IMR-90 (cell line): ENCODE measurements around the gene GJB3. TPM values are rescaled to one million over a fixed set of nuclear protein-coding genes. Genes with fewer than 3 reads are reported as not detected.

Experiments
- ATAC-seq: fragments of 200-7000 bp; cut with Tn5 transposase; 2 replicates; pipeline ENCODE4 v1.9.1; 2020; ENCODE audit warnings: low read depth, mild to moderate bottlenecking, moderate library complexity
- BruUV-seq: library from RNA; stranded (reverse); fragments of 400-500 nt; replicated peaks from 2 replicates; lab custom pipeline; 2021; lab: Mats Ljungman, UMichigan
- CTCF ChIA-PET: fragments of 300-600 bp; formaldehyde crosslinking; extraction: SDS; loops from one replicate; lab custom pipeline; 2021; ENCODE audit warnings: antibody characterized with exemption; lab: Yijun Ruan, JAX
- POLR2A ChIA-PET: fragments of 300-600 bp; sonication (Branson Sonifier 250); formaldehyde crosslinking; loops from one replicate; lab custom pipeline; 2022; ENCODE audit warnings: antibody characterized with exemption; ENCODE audit not compliant: unreplicated experiment; lab: Charles Lee
- DNase-seq: peaks from one replicate; pipeline ENCODE4 v3.0.0; 2013
- H2AFZ ChIP-seq: replicated peaks from 2 replicates; pipeline ENCODE3; 2013; ENCODE audit warnings: low read length, mild to moderate bottlenecking; ENCODE audit not compliant: poor library complexity
- H2AK5ac ChIP-seq: 2 replicates; pipeline ENCODE4 v1.6.1; 2013; ENCODE audit warnings: low read depth, low read length, inconsistent platforms
- H2AK9ac ChIP-seq: replicated peaks from 2 replicates; pipeline ENCODE3; 2013; ENCODE audit warnings: mild to moderate bottlenecking, low read depth, low read length, moderate library complexity; ENCODE audit not compliant: poor library complexity
- H2BK120ac ChIP-seq: 2 replicates; pipeline ENCODE4 v1.6.1; 2013; ENCODE audit warnings: low read depth, low read length, inconsistent platforms
- H2BK15ac ChIP-seq: 3 replicates; pipeline ENCODE4 v1.6.1; 2013; ENCODE audit warnings: low read depth, low read length, inconsistent platforms
- H2BK20ac ChIP-seq: 2 replicates; pipeline ENCODE4 v1.6.1; 2013; ENCODE audit warnings: low read depth, mild to moderate bottlenecking, inconsistent platforms, low read length, moderate library complexity
- H2BK5ac ChIP-seq: 2 replicates; pipeline ENCODE4 v1.6.1; 2013; ENCODE audit warnings: mild to moderate bottlenecking, low read depth, low read length, inconsistent platforms; ENCODE audit not compliant: poor library complexity, severe bottlenecking
- H3K14ac ChIP-seq: replicated peaks from 2 replicates; pipeline ENCODE4 v1.6.1; 2013; ENCODE audit warnings: low read depth, low read length, inconsistent platforms
- H3K18ac ChIP-seq: 2 replicates; pipeline ENCODE4 v1.6.1; 2013; ENCODE audit warnings: low read depth, low read length, control low read depth
- H3K23ac ChIP-seq: 2 replicates; pipeline ENCODE4 v1.6.1; 2013; ENCODE audit warnings: low read depth, low read length, inconsistent platforms
- H3K27ac ChIP-seq: 2 replicates; pipeline ENCODE4 v1.5.1; 2013; ENCODE audit warnings: mild to moderate bottlenecking, control low read depth, low read length; ENCODE audit not compliant: insufficient read depth
- H3K27me3 ChIP-seq: 2 replicates; pipeline ENCODE4 v1.6.1; 2013; ENCODE audit warnings: low read length; ENCODE audit not compliant: control insufficient read depth, insufficient read depth
- H3K36me3 ChIP-seq: 2 replicates; pipeline ENCODE4 v1.6.1; 2013; ENCODE audit warnings: low read length, mixed read lengths; ENCODE audit not compliant: control insufficient read depth, insufficient read depth
- H3K4ac ChIP-seq: 2 replicates; pipeline ENCODE4 v1.6.1; 2013; ENCODE audit warnings: low read depth, low read length, inconsistent platforms
- H3K4me1 ChIP-seq: 2 replicates; pipeline ENCODE4 v1.6.1; 2013; ENCODE audit warnings: low read length, mixed read lengths; ENCODE audit not compliant: control insufficient read depth, insufficient read depth
- H3K4me2 ChIP-seq: 2 replicates; pipeline ENCODE4 v1.6.1; 2013; ENCODE audit warnings: low read depth, mild to moderate bottlenecking, control low read depth, low read length, moderate library complexity
- H3K4me3 ChIP-seq: 2 replicates; pipeline ENCODE4 v1.5.1; 2013; ENCODE audit warnings: low read depth, mild to moderate bottlenecking, control low read depth, low read length, moderate library complexity; ENCODE audit not compliant: insufficient read depth
- H3K56ac ChIP-seq: 2 replicates; pipeline ENCODE4 v1.6.1; 2013; ENCODE audit warnings: low read length, inconsistent platforms; ENCODE audit not compliant: insufficient read depth; ENCODE audit errors: extremely low read depth
- H3K79me1 ChIP-seq, 2 experiments: 2 replicates each; pipeline ENCODE4 v1.6.1; 2013; ENCODE audit warnings: low read length in 2 of 2, inconsistent platforms in 1 of 2, low read depth in 1 of 2
- H3K9ac ChIP-seq: 2 replicates; pipeline ENCODE4 v1.6.1; 2013; ENCODE audit warnings: low read depth, low read length, control low read depth
- H3K9me1 ChIP-seq: 2 replicates; pipeline ENCODE4 v1.6.1; 2013; ENCODE audit warnings: low read length, inconsistent platforms; ENCODE audit not compliant: insufficient read depth
- H3K9me3 ChIP-seq: 2 replicates; pipeline ENCODE4 v1.6.1; 2013; ENCODE audit warnings: low read length; ENCODE audit not compliant: control insufficient read depth, insufficient read depth
- H4K20me1 ChIP-seq: 2 replicates; pipeline ENCODE4 v1.6.1; 2013; ENCODE audit warnings: low read length, inconsistent platforms; ENCODE audit not compliant: insufficient read depth
- H4K5ac ChIP-seq: 2 replicates; pipeline ENCODE4 v1.6.1; 2013; ENCODE audit warnings: mild to moderate bottlenecking, low read depth, low read length, control low read depth
- H4K8ac ChIP-seq, 2 experiments: 2 replicates each; pipeline ENCODE4 v1.6.1; 2013; ENCODE audit warnings: low read depth in 2 of 2, low read length in 2 of 2, control low read depth in 1 of 2, inconsistent platforms in 1 of 2
- H4K91ac ChIP-seq: 2 replicates; pipeline ENCODE4 v1.6.1; 2013; ENCODE audit warnings: low read depth, low read length, inconsistent platforms; ENCODE audit not compliant: insufficient read depth
- MAZ ChIP-seq: IDR thresholded peaks from 2 replicates; pipeline ENCODE4 v1.6.1; 2012; ENCODE audit warnings: low read depth, mild to moderate bottlenecking, low read length, improper control_type of control experiment, moderate library complexity, borderline replicate concordance
- POLR2A ChIP-seq: IDR thresholded peaks from 2 replicates; pipeline ENCODE4 v1.6.1; 2012; ENCODE audit warnings: mild to moderate bottlenecking, low read depth, low read length
- RCOR1 ChIP-seq: IDR thresholded peaks from 2 replicates; pipeline ENCODE4 v1.6.1; 2012; ENCODE audit warnings: mild to moderate bottlenecking, low read length, improper control_type of control experiment; ENCODE audit not compliant: insufficient replicate concordance
- WGBS, 2 experiments: methylation state at CpG; one replicate each; pipeline versions ENCODE4 v1.1.5 to v1.1.7; 2013; ENCODE audit warnings: missing lambda C conversion rate in 2 of 2; ENCODE audit not compliant: insufficient read length in 1 of 2; ENCODE audit errors: extremely low coverage in 2 of 2; 5-methylcytosine and 5-hydroxymethylcytosine counted together
- dilution Hi-C: fragments of 300-500 bp; cut with HindIII; formaldehyde crosslinking; loops from one replicate; pipeline ENCODE4 v1.14.3; 2018; ENCODE audit warnings: low sequenced_read_pairs; ENCODE audit not compliant: unreplicated experiment
- in situ Hi-C: fragments of 300-500 bp; cut with MboI; formaldehyde crosslinking; loops from 3 replicates; pipeline ENCODE4 v1.14.3; 2019; ENCODE audit warnings: low sequenced_read_pairs, inconsistent platforms, mixed read lengths
- intact Hi-C: fragments of 100-400 bp; cut with micrococcal nuclease; formaldehyde crosslinking; loops from 2 replicates; pipeline ENCODE4 v1.10.0; 2022
- polyA plus RNA-seq, 3 experiments: library from polyadenylated mRNA; depleted of rRNA; stranded (reverse); fragments of >200 nt; gene quantifications; 2 replicates each; pipeline ENCODE4 v1.2.3, GENCODE V29; 2012; ENCODE audit warnings: low replicate concordance in 1 of 3
- total RNA-seq: library from RNA; depleted of rRNA; stranded (reverse); fragments of >200 nt; gene quantifications from 2 replicates; pipeline ENCODE4 v1.2.3, GENCODE V29; 2012
- TF ChIP-seq, protein P1 (sequence below): fragments of 150-350 bp; IDR thresholded peaks from 2 replicates; pipeline ENCODE4 v1.6.1; 2017; ENCODE audit warnings: mild to moderate bottlenecking, antibody characterized with exemption, low read length, low read depth

Gene GJB3
- total and polyA plus RNA-seq, 2 of the 4 experiments (the other 2 are of a cell fraction), result not detected

DNA sequence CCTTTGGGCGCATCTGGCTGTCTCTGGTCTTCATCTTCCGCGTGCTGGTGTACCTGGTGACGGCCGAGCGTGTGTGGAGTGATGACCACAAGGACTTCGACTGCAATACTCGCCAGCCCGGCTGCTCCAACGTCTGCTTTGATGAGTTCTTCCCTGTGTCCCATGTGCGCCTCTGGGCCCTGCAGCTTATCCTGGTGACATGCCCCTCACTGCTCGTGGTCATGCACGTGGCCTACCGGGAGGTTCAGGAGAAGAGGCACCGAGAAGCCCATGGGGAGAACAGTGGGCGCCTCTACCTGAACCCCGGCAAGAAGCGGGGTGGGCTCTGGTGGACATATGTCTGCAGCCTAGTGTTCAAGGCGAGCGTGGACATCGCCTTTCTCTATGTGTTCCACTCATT is 23.6 kb upstream of the GJB3 start:
- POLR2A ChIA-PET, result no interaction called here
- DNase-seq (no peak), ATAC-seq (no peak)
- no peak overlapping the region for H2AK9ac ChIP-seq
- no peaks in the 10 kb centered on the region for H3K4me1 ChIP-seq
- H3K18ac ChIP-seq, result no peak overlapping the region
- H3K27ac ChIP-seq, result no peak overlapping the region
- BruUV-seq, result no TSS peak
- no peak overlapping the region for H3K4me3 ChIP-seq
- no peaks in the 10 kb centered on the region for H3K9me1 ChIP-seq
- H2BK15ac ChIP-seq, result no peak overlapping the region
- no peak overlapping the region for H3K4ac ChIP-seq
- no peak overlapping the region for H4K8ac ChIP-seq
- H3K9me3 ChIP-seq, result no peaks in the 10 kb centered on the region
- no peak overlapping the region for H2BK20ac ChIP-seq
- no peaks in the 10 kb centered on the region for H4K20me1 ChIP-seq
- no peak overlapping the region for H3K4me2 ChIP-seq
- H2AK5ac ChIP-seq, result no peak overlapping the region
- H4K5ac ChIP-seq, result no peak overlapping the region
- H4K91ac ChIP-seq, result no peak overlapping the region
- dilution Hi-C loops (no loop called here), intact Hi-C loops (no loop called here), in situ Hi-C loops (no loop called here)
- H2BK120ac ChIP-seq, result no peak overlapping the region
- 72% methylated on average over 13 of the region's 21 CpGs; no CpG with 5 or more reads in 1 of the 2 experiments for WGBS, 2 experiments
- no peak overlapping the region for H3K14ac ChIP-seq
- no peak overlapping the region for H3K56ac ChIP-seq
- no peak overlapping the region for H3K9ac ChIP-seq
- H3K27me3 ChIP-seq, result no peaks in the 10 kb centered on the region; the same call in 1 of the 2 replicates
- CTCF ChIA-PET, result no interaction called here
- no peak overlapping the region for H2BK5ac ChIP-seq
- no peaks in the 10 kb centered on the region for H3K36me3 ChIP-seq
- no peak overlapping the region for H3K23ac ChIP-seq
- H3K79me1 ChIP-seq, result no peaks in the 10 kb centered on the region
- H2AFZ ChIP-seq, result no peak overlapping the region
- TF ChIP-seq POLR2A (no peak), MAZ (no peak), RCOR1 (no peak)
- TF ChIP-seq, protein P1, sequence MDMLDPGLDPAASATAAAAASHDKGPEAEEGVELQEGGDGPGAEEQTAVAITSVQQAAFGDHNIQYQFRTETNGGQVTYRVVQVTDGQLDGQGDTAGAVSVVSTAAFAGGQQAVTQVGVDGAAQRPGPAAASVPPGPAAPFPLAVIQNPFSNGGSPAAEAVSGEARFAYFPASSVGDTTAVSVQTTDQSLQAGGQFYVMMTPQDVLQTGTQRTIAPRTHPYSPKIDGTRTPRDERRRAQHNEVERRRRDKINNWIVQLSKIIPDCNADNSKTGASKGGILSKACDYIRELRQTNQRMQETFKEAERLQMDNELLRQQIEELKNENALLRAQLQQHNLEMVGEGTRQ, result no peak
